ENCODE data around the gene IFNL3.
"Not testable (repeated sequence)": the region's sequence is repeated elsewhere in the genome, so short reads cannot be mapped to it uniquely, and the experiment has no call there.

The IFNL3 gene

DNA sequence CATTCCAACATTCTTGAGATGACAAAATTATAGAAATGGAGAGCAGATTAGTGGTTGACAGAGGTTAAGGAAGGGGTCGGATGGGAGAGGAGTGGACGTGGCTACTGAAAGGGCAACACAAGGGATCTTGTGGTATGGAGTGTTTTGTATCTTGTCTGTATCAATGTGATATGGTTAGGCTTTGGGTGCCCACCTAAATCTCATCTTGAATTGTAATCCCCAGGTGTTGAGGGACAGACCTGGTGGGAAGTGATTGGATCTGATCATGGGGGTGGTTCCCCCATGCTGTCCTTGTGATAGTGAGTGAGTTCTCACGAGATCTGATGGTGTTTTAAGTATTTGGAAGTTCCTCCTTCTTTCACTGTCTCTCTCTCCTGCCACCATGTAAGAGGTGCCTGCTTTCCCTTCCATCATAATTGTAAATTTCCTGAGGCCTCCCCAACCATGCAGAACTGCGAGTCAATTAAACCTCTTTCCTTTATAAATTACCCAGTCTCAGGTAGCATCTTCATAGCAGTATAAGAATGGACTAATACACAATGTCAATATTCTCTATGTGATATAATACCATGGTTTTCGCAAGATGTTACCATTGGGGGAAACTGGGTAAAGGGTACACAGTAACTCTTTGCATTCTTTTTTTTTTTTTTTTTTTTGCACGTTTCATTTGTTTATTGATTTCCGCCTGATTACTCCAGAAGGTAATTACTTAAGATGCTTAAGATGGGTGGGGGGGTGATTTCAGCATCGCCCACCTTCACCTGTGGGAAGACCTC is 8.8 kb upstream of the IFNL3 start:
- no peak for DNase-seq (ENCODE audit: low read depth in 3 of 3)

DNA sequence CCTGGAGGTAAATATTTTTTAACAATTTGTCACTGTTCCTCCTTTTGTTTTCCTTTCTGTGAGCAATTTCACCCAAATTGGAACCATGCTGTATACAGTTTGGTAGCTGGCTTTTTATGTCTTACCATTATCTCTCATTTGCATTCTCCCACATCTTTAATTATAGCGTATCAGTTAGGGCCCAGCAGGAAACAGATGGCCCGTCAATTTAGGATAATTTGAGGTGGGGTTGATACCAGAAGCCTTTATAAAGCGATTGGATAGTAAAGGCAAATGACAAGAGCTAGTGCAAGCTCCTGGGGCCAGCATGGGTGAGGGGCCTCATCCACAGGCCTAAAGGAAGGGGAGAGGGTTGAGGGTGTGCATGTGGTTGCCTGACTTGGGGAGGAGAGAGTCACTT is 7.7 kb upstream of the IFNL3 start:
- no peak for DNase-seq (ENCODE audit: low read depth in 3 of 3)

DNA sequence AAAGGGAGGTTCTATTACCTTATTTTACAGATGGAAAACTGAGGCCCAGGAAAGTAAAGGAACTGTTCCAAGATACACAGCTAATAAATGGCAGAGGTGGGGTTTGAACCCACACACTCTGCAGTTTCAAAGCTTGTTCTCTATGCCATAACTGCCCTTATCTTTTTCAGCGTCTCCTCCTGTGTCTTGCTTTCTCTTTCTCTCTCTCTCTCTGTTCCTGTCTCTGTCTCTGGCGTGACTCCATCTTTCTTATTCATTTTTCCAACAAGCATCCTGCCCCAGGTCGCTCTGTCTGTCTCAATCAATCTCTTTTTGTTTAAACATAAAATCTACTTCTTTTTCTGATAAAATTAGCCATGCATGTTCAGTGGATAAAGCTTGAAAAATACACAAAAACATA is 7.0 kb upstream of the IFNL3 start:
- no peak for DNase-seq (ENCODE audit: low read depth in 3 of 3)

DNA sequence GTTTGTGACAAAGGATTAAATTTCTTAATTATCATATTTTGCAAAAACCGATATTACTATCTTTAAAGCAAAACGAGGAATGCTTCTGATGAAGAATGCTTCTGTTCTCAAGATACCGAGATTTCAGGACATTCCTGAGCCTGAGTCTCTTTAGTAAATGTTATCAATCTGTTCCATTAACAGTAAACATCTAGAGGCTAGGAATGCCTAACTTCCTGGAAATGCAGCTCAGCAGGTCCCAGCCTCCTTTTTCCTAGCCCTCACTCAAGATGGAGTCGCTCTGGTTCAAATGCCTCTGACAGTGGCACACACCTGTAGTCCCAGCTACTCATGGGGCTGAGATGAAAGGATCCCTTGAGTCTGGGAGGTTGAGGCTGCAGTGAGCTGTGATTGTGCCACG is 6.3 kb upstream of the IFNL3 start:
- DNase-seq (ENCODE audit: low read depth in 3 of 3), result no peak

DNA sequence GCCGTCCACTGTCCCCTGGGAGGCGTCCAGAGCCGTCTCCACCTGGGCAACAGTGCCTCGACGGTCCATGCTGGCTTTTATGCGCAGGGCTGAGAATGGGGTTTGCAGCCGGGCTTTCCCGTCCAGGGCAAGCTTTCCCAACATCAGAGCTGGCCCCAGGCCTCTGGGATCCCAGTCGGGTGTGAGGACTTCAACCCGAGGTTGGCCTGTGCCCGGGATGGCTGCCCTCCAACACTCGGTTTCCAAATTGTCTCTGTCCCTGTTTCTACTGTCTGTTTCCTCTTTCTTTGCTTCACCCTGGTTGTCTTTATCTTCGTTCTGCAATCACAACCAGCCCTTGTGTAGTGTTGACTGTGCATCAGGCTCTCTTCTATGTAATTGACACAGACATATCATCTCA is 4.0 kb upstream of the IFNL3 start, which contains the start of gene IFNL4:
Gene IFNL4, minus strand, starts transcription at position 51 of the 400 bp plus-strand sequence.
- no peak for DNase-seq (ENCODE audit: low read depth in 3 of 3)

DNA sequence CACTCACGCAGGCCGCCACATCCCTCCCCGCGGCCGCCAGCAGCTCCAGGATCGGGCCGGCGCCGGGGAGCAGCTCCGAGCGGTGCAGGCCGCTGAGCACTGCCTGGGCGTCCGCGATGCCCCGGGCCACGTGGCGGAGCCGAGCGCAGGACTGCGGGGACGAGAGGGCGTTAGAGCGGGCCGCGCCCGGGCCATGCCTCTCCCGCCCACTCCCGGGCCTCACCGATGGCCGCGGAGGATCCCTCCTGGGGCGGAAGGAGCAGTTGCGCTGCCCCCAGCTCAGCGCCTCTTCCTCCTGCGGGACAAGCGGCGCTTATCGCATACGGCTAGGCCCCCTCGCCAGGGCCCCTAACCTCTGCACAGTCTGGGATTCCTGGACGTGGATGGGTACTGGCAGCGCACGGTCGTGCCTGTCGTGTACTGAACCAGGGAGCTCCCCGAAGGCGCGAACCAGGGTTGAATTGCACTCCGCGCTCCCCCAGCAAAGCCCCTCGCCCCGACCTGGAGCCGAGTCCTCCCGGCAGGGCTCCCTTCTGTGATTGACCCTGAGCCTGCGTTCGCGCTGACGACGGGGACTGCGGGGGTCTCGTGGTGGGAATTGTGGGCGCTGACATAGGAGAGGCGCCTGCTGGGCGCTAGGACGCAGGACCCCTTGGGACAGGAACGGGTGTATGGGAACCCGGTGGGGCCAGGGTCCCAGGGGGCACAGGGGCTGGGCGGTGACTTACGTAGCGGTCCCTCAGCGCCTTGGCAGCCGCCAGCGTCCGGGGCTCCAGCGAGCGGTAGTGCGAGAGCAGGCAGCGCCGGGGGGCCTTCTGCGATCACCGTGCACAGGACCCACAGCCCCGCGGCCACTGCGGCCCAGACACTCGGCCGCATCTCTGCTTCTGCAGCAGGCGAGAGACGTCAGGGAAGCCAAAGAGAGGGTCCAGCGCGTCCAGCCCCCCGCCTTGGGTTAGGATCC is 3.2 kb upstream of the IFNL3 start:
- peak in 1 of 3 experiments; percentile 3 for DNase-seq (ENCODE audit: low read depth in 3 of 3)

DNA sequence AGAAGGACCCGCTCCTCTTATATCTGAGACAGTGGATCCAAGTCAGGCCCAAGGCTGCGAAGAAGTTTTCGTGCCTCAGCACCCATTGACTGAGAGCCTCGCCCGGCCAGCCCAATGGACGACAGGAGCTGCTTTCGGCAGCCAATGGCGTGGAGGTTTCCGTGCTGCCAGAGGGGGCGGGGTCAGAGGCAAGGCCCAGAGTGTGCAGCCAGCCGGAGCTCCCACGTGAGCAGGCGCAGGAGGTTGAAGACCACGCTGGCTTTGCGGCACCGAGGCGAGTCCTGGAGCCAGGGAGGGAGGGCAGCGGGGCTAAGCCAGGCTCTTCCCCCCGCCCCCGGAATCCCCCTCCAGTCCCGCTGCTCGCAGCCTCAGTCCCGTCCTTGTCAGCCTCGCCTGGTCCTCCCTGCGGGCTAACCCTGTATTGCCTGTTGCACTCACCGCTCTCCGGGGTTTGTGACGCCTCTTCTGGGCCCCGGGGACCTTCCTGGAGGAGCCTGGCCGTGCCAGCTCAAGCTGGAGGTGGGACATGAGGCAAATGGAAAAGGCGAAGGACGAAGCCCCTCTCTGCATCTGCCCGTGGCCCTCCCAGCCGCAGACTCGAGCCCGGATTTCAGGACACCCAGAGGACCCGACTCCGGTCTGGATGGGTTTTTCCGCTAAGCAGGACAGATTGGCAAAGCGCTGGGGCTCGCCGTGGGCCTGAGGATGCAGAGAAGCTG is 2.3 kb upstream of the IFNL3 start:
- DNase-seq (ENCODE audit: low read depth in 3 of 3), result peak in 1 of 3 experiments; percentile 46

DNA sequence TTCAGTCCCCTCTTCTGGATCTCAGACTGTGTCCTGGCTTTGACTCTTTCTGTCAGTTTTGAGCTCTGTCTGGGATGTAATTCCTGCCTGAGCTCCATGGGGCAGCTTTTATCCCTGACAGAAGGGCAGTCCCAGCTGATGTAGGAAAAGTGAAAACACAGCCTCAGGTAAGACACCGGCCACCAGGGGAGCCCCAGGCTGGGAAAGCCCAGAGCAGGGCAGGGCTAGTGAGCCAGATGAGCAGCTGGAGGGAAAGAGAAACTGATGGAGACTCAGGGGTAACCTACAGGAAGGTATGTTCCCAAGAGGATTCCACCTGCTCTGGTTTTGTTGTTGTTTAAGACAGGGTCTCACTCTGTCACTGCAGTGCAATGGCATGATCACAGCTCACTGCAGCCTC is 360 bp upstream of the IFNL3 start:
- DNase-seq (ENCODE audit: low read depth in 3 of 3), result not testable (repeated sequence)

DNA sequence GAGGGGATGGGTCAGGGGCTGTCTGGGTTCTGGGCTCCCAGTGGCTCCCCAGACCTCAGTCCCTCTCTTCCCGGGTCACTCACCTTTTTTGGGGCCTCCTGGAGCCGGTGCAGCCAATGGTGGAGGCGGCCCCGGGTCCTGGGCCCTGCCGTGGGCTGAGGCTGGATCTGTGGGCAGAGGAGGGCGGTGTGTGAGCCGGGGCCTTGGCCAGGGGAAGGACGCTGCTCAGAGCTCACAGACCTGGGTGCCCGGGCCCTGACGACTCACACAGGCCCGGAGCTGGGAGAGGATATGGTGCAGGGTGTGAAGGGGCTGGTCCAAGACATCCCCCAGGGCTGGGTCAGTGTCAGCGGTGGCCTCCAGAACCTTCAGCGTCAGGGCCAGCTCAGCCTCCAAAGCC is 1.1 kb downstream of the IFNL3 start:
- DNase-seq (ENCODE audit: low read depth in 3 of 3), result not testable (repeated sequence)

DNA sequence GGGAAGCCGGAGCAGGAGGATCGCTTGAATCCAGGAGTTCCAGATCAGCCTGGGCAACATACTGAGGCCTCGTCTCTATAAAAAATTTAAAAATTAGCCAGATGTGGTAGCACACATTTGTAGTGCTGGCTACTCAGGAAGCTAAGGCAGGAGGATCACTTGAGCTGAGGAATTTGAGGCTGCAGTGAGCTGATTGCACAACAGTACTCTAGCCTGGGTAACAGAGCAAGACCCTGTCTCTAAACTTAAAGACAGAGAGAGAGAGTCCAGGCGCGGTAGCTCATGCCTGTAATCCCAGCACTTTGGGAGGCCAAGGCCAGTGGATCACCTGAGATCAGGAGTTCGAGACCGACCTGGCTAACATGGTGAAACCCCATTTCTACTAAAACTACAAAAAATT is 4.4 kb downstream of the IFNL3 start:
- DNase-seq (ENCODE audit: low read depth in 3 of 3), result no peak

DNA sequence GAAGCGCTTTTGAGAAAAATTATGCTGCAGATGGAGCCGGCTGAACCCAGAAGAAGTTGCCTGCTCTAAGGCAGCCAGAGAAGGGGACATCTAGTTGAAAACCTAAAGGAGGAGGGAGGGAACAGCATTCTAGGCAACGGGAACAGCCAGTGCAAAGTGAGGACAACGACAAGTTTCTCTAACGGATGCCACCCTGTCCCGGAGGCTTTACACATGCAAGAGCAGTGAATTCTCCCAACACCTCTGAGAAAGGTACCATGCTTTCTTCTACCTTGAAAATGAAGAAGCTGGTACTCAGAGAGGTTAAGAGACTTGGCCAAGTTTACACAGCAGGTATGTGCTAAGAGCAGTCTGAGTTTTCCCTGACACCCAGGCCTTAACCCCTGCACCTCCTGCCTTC is 5.9 kb downstream of the IFNL3 start:
- DNase-seq (ENCODE audit: low read depth in 3 of 3), result no peak

DNA sequence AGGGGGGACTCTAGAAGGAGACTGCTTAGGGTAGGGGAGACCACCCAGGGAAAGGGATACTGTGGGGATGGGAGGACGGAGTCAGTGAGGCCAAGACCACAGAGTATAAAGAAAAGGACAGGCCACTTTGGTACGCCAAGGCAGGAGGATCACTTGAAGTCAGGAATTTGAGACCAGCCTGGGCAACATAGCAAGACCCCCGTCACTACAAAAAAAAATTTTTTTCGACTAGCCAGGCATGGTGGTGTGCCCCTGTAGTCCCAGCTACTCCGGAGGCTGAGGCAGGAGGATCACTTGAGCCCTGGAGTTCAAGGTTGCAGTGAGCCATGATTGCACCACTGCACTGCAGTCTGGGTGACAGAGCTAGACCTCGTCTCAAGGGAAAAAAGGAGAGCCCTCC is 6.6 kb downstream of the IFNL3 start:
- no peak for DNase-seq (ENCODE audit: low read depth in 3 of 3)

DNA sequence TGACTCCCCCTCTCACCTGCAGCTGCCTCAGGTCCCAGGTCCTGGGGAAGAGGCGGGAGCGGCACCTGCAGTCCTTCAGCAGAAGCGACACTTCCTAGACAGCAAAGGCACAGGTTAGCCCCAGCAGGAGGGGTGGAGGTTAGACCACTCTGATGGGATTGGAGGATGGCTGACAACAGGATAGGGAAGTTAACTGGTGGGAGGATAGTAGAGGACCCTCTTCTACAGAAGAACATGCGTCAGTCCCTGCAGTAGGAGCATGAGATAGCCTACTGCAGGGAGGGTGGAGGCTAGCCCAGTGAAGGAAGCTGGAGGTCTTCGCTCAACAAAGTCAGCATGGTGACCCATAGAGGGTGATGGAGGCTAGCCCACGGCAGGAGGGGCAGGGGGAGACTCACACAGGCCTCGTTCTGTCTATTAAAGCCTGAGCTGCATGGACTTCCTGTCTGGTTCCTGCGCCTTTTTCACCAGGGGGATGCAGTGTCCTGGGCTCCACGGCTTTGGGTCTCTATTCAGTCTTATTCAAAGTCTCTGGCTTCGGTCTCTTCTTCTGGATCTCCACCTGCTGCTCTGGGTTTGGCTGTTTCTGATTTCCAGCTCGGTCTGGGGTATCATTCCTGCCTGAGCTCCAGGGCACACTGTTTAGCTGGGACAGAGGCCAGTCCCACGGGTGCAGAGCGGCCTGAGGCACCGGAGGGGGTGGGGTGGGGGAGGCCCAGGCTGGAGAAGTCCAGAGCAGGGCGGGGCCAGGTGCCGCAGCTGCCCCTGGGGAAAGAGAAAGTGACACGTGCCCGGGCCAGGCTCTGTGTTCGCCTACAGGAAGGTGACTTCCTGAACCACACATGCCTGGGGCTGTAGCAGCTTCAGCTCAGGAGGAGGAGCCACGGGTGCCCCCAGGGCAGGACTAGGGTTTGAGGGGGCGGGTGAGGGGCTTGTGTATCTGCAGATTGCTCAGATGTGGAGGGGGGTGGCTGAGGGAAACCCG is 7.3 kb downstream of the IFNL3 start:
- peak; percentile 11 to 54 (median 18) for DNase-seq (ENCODE audit: low read depth in 3 of 3)

DNA sequence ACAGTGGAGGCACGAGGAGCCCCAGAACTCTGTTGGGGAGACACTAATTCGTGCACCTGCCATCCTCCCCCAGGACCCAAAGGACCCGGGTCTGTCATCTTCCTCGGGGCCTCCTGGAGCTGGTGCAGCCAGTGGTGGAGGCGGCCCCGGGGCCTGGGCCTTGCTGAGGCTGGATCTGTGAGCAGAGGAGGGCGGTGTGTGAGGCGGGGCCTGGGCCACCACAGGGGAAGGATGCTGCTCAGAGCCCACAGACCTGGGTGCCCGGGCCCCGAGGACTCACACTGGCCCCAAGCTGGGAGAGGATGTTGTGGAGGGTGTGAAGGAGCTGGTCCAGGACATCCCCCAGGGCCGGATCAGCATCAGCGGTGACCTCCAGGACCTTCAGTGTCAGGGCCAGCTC is 8.3 kb downstream of the IFNL3 start:
- DNase-seq (ENCODE audit: low read depth in 3 of 3), result no peak

DNA sequence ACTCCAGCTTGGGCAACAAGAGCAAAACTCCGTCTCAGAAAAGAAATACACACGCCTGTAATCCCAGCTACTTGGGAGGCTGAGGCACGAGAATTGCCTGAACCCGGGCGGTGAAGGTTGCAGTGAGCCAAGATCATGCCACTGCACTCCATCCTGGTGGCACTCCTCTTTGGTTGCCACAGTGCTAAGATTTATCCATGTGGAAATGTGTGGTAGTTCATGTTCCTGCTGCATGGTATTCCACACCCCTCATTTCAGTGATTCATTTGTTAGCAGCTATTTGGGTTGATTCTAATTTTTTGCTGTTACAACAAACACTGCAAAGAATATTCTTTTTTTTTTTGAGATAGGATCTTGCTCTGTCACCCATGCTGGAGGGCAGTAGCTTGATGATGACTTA is 12.1 kb downstream of the IFNL3 start:
- DNase-seq (ENCODE audit: low read depth in 3 of 3), result no peak

DNA sequence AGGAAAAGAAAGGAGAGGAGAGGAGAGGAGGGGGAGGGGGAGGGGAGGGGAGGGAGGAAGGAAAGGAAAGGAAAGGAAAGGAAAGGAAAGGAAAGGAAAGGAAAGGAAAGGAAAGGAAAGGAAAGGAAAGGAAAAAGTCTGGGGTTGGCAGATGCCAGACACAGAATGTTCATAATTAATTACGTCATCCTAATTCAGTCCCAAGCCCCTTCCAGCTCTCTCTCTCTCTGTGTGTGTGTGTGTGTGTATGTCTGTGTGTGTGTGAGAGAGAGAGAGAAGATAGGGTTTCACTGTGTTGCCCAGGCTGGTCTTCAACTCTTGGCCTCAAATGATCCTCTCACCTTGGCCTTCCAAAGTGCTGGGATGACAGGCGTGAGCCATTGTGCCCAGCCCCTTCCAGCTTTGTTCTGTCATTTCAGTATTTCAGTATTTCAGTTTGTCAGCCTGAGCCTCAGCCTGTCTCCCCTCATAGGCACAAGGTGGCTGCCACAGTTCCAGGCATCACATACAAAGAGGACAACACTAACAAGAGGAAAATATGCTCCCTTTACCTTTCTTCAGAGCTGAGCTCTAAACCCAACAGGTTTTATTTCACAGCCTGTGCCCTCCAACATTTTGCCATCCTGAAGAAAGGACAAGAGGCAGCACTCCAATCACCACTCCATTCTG is 14.6 kb downstream of the IFNL3 start:
- DNase-seq (ENCODE audit: low read depth in 3 of 3), result no peak

DNA sequence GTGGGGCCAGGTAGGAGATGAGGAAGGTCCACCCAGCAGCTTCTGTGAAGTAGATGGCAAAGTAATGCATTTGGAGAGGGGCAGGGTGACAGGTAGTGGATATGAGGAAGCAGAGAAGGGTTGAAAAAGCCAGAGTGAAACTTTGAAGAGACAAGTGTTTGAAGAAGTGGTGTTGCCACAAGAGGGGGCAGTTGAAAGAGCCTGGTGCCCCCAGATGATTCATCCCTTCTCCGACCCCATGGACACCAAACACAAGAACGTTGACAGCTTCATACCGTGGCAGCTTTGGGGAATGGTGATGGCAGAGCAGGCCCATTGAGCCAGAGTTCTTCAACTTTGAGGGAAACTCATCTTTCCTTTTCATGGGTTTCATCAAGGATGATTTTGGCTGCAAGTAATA is 19.9 kb downstream of the IFNL3 start:
- DNase-seq (ENCODE audit: low read depth in 3 of 3), result no peak

DNA sequence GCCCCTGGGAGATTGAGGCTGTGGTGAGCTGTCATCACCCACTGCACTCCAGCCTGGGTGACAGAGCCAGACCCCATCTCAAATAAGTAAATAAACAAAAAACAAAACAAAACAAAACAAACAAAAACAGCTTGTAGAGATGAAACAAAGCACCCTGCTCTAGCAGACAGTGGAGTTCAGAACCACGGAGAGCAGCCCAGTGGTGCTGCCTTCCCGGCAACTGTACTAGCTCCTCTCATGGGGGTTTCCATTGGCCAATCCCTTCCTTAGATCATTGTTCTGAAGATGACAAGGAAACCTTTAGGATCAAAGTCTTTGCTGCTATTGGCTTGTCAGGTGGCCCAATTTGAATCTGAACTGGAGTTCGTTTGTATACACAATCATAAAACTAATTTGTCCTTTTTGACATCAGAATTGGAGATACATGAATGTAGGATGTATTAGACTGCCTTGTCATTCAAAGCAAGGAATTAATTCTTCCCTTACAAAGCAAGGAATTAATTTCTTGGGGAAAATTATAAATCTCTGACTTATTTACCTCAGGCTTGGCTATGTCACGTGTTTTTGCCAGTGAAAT is 21.0 kb downstream of the IFNL3 start:
- no peak for DNase-seq (ENCODE audit: low read depth in 3 of 3)

DNA sequence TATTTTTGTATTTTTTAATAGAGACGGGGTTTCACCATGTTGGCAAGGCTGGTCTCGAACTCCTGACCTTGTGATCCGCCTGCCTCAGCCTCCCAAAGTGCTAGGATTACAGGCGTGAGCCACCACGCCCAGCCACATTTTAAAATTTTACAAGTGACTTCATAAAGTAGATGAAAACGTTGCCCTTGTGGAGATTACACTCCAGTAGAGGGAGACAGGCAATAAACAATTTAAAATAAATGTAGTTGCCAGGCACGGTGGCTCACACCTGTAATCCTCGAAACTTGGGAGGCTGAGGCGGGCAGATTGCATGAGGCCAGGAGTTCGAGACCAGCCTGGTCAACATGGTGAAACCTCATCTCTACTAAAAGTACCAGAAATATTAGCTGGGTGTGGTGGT is 25.7 kb downstream of the IFNL3 start:
- not testable (repeated sequence) for DNase-seq (ENCODE audit: low read depth in 3 of 3)

All from stimulated activated CD4-positive, alpha-beta T cell treated with anti-CD3 and anti-CD28 coated beads, TNF-alpha, amount 100 ng/mL, for 24 hours (primary cell).